GM19239 (cell line): ENCODE data around the gene SCNN1A.

Source experiments
- DNase-seq: peaks from one replicate; pipeline ENCODE4 v3.0.0; 2011; ENCODE audit warnings: low spot score; ENCODE audit not compliant: insufficient read length
- FAIRE-seq: peaks from 2 replicates; lab custom pipeline; 2011; peaks lifted over from hg19 to GRCh38; lab: Jason Lieb, UNC

Gene SCNN1A

GRCh38 chr12:6369916-6370575 is 5.3 kb downstream of the SCNN1A start:
- DNase-seq, result no peak
- FAIRE-seq, result no peak

- DNase-seq (no peak), FAIRE-seq (no peak)
Observed at GRCh38 chr12:6368906-6369525, 6.3 kb downstream of the SCNN1A start.

DNA sequence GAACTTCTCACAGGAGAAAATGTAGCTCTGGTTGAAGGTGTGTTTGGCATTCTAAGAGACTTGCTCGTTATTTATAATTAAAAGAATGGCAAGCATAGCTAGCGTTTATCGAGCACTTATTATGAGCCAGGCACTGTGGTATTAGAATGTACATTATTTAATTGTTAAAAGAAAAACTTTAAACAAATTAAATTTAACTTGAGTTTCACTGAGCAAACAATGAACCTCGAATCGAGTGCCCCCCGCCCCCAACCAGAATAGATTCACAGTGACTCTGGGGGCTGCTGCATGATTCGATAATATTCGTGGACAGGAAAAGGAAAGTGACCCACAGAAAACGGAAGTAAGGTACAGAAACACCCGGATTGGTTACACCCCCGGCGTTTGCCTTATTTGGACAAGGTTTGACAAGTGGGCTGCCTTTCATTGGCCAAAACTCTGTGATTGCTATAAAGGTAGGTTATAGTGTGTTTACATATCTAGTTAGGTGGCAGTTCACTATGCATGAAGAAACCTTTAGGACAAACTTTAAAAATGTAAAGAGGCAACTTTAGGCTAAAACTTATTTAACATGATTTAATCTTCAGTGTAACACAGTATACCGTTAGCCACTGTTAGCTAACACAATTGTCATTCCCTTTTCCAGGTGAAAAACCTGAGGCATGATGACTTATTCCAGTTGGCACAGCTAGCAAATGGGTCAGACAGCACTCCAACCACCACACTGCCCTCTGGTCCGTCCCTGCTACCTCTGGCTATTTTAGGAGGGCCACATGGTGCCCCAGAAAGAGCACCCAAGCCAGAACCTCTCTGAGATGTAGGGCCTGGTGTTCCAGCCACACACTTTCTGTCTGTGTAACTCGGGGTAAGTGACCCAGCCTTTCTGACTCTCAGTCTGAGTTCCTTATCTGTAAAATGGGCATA is 7.1 kb downstream of the SCNN1A start:
- FAIRE-seq (peak; percentile 40), DNase-seq (peak; percentile 43)

GRCh38 chr12:6367065-6367968 is 8.0 kb downstream of the SCNN1A start:
- FAIRE-seq (peak; percentile 91), DNase-seq (peak; percentile 80)

GRCh38 chr12:6364044-6364374 is 11.4 kb downstream of the SCNN1A start:
- FAIRE-seq, result no peak
- DNase-seq, result no peak

GRCh38 chr12:6363330-6364043 is 11.9 kb downstream of the SCNN1A start:
- FAIRE-seq (peak; percentile 23), DNase-seq (peak; percentile 81)

DNA sequence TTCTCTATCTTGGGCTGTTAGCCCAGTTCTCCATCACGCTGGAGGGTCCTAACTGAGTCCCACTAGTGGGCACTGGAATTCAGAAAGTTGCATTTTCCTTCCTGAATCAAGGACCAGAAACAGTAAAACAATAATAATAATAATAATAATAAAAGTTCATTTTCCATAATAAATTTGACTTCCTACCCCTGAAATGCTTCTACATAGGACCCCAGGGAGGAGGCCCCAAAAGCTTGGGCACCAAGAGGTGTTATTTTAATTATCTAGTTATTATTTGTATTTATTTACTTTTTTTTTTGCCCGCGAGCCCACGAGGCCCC is 12.4 kb downstream of the SCNN1A start:
- DNase-seq, result no peak
- no peak for FAIRE-seq

- FAIRE-seq, result no peak
- DNase-seq, result no peak
Observed at GRCh38 chr12:6362403-6362802, 13.0 kb downstream of the SCNN1A start.

GRCh38 chr12:6361834-6362233 is 13.5 kb downstream of the SCNN1A start:
- DNase-seq (no peak), FAIRE-seq (no peak)

- FAIRE-seq (no peak), DNase-seq (no peak)
Observed at GRCh38 chr12:6360578-6361490, 14.5 kb downstream of the SCNN1A start.

DNA sequence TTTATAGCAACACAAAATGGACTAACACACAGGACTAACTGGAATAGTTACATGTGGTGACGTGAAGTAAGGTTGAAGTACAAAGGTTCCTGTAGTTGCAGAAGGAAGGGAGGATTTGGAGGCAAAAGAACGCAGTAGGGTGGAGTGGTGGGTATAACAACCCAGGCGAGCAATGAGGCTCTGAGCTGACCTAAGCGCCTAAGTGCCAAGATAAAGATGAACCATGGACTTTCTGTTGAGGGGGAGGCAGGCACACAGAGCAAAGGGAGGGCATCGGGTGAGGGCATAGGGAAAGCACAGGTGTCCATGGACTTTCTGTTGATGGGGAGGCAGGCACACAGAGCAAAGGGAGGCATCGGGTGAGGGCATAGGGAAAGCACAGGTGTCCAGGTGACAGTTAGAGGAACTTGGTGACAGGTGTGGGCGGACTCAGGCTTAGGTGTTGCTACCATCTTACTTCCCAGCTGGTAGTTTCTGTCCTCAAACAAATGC is 15.2 kb downstream of the SCNN1A start:
- no peak for DNase-seq
- no peak for FAIRE-seq

- no peak for FAIRE-seq
- DNase-seq, result no peak
Observed at GRCh38 chr12:6358881-6359280, 16.5 kb downstream of the SCNN1A start.

- no peak for DNase-seq
- FAIRE-seq, result no peak
Observed at GRCh38 chr12:6356374-6356820, 19.0 kb downstream of the SCNN1A start.

DNA sequence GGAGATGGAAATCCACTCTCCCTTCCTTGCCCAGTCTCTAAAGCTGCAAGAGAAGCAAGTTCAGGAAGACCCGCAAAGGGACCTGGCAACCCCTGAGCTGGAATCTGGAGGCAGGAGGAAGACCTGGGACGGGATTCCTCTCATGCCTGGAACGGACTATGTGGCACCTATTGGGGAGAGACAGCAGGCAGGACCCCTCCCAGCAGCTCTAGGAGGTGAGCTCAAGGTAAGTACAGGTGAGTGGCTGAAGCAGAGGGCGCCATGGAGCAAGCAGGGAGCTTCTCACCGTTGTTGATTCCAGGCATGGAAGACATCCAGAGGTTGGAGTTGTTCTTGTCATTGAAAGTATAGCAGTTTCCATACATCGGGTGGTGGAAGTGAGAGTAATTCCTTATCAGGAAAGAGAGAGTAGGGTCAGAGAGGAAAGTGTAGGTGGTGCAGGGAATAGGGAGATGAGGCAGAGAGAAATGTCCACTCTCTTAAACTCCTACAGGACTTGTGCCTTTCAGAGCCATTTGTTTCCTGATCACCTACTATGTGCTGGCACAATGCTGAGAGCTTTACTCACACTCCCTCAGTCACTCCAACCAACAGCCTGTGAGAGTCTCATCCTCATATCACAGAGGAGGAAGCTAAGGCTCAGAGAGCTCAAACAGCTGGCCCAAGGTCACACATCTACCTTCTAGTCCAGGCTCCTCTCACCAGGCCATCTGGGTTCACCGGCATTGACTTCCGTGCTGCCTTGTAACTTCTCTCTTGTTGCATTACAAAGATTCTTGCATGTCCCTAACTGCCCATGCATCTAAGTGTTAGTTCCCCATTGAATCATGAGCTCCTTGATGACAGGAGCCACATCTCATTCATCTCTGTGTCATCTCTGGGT is 19.6 kb downstream of the SCNN1A start:
- DNase-seq, result no peak
- no peak for FAIRE-seq

- no peak for FAIRE-seq
- DNase-seq, result no peak
Observed at GRCh38 chr12:6354495-6355393, 20.6 kb downstream of the SCNN1A start.
